HG02852 (cell line): ENCODE results near the gene ZNF546.
"Not testable (repeated sequence)": the region's sequence is repeated elsewhere in the genome, so short reads cannot be mapped to it uniquely, and the experiment has no call there.

Experiments used
- ATAC-seq: cut with Tn5 transposase; IDR thresholded peaks from one replicate; pipeline ENCODE4 v1.9.1; 2021; ENCODE audit warnings: mild to moderate bottlenecking, moderate library complexity; ENCODE audit not compliant: unreplicated experiment

ZNF546 gene

GRCh38 chr19:39996811-39997637 is at the start of gene ZNF546:
ZNF546 (plus strand) TSS chr19:39997060; CDS start chr19:39998327, 1,267 bp downstream.
- ATAC-seq = peak; percentile 91

- ATAC-seq = no peak
Observed at GRCh38 chr19:39949026-39949747, 47.7 kb upstream of the ZNF546 start.

DNA sequence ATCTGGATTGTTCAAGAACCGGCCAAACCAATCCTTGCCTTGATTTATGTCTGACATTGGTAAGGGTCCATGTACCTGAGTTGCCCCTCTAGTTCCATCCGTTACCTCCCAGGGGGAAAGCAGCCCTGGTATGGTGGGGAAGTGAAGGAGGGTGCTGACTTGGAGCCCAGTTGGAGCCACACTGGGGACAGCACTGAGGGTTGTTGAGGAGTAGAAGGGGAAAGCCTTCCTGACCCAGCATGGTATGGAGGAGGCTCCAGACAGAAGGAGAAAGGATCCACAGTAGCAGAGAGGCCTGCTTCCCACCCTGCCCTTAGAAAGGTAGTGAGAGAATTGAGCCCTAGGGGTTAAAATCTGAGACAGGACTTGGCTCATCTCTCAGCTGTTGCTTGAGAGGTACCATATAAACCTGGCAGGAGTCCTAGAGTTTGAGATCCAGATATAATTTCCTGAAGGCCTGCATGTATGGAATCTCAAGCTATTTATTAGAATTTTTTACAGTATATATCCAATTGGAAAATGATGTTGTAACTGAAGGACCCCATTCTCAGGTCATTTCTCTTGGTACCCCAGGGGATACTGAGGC is 45.7 kb upstream of the ZNF546 start:
- no peak for ATAC-seq

DNA sequence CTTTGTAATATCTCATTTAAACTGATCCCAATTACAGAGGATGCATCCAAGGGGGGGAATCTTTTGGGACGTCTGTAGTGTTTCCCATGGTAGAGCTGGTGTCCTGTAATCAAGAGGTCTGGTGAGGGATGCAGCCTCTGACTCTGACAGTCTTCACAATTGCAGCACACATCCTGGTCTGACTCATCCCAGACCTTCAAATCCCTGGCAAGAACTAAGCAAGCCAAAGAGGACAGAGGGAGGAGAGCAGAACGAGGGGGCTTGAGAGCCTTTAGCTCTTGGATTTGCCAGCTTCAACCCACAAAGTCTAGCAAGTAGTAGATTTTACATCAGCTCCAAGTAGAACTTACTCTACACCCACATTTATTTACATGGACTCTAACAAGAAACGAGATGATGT is 45.2 kb upstream of the ZNF546 start:
- no peak for ATAC-seq

GRCh38 chr19:39953915-39954314 is 42.9 kb upstream of the ZNF546 start:
- ATAC-seq = no peak

- not testable (repeated sequence) for ATAC-seq
Observed at GRCh38 chr19:39957886-39958285, 39.0 kb upstream of the ZNF546 start.

- ATAC-seq = not testable (repeated sequence)
Observed at GRCh38 chr19:39958942-39959341, 37.9 kb upstream of the ZNF546 start.

- ATAC-seq = not testable (repeated sequence)
Observed at GRCh38 chr19:39959407-39959806, 37.5 kb upstream of the ZNF546 start.

- ATAC-seq = no peak
Observed at GRCh38 chr19:39963898-39964297, 33.0 kb upstream of the ZNF546 start.

DNA sequence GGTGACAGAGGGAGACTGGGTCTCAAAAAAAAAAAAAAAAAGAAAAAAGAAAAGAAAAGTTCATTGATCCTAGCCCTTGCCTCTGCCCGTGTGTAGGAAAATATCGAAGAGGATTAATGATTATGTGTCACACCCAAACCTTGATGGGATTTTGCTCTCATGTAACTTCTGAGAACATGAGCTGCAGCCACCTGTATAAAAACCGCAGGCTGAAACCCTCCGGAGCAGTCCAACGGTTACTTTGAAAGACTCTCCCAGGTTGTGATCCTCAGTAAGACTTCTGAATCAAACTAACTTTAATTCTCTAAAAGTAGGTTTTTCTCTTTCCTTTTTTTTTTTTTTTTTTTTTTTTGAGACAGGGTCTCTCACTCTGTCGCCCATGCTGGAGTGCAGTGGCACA is 30.2 kb upstream of the ZNF546 start:
- ATAC-seq = no peak

- ATAC-seq = no peak
Observed at GRCh38 chr19:39967561-39967960, 29.3 kb upstream of the ZNF546 start.

DNA sequence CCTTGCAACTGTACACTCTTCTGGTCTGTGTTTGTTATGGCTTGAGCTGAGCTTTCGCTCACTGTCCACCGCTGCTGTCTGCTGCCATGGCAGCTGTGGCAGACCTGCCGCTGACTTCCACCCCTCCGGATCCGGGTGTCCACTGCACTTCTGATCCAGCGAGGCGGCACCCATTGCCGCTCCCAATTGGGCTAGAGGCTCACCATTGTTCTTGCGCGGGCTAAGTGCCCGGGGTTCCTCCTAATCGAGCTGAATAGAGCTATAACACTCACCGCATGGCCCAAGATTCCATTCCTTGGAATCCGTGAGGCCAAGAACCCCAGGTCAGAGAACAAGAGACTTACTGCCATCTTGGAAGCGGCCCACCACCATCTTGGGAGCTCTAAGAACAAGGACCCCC is 28.1 kb upstream of the ZNF546 start:
- ATAC-seq = no peak

DNA sequence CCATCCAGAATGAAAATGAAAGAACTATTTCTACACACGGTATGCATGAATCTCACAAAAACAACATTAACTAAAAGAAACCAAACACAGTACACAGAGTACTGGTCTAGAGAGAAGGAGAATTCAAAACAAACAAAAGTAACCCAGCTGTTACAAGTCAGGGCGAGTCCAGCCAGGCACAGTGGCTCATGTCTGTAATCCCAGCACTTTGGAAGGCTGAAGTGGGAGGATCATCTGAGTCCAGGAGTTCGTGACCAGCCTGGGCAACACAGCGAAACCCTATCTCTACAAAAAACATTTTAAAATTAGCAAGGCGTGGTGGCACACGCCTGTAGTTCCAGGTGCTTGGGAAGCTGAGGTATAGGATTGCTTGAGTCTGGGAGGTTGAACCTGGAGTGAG is 27.6 kb upstream of the ZNF546 start:
- ATAC-seq = no peak

DNA sequence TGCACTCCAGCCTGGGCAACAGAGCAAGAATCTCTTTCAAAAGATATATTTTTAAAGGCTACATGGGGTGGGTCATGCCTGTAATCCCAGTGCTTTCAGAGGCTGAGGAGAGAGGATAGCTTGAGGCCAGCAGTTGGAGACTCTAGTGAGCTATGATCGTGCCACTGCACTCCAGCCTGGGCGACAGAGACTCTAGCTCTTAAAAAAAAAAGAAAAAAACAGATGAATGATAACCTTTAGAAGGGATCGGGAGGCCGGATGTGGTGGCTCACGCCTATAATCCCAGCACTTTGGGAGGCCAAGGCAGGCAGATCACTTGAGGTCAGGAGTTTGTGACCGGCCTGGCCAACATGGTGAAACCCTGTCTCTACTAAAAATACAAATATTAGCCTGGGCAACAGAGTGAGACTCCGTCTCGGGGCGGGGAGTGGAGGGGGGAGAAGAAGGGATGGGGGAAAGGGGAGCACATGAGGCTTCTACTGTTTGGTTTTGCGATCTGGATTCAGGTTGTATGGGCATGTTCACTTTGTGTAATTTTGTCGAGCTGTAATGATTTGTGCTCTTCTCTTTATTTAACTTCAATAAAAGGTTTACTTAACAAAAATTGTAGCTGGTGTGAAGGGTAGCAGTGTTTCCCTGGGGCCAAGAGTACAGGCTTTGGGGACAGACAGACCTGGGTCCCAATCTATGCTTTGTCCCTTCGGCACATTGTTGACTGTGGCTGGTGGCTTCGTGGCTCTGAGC is 27.0 kb upstream of the ZNF546 start:
- ATAC-seq = no peak

DNA sequence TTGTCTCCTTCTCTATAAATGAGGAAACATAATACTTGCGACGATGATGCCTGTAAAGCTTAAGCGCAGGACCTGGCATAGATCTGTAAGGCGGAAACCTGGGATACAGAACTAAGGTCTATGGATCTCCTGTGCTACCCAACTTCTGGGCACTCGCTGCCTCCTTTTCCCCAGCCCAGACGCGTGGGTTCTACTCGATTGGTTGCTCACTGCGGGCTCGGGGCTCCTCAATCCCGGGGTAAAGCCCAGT is 26.5 kb upstream of the ZNF546 start:
- ATAC-seq = no peak

DNA sequence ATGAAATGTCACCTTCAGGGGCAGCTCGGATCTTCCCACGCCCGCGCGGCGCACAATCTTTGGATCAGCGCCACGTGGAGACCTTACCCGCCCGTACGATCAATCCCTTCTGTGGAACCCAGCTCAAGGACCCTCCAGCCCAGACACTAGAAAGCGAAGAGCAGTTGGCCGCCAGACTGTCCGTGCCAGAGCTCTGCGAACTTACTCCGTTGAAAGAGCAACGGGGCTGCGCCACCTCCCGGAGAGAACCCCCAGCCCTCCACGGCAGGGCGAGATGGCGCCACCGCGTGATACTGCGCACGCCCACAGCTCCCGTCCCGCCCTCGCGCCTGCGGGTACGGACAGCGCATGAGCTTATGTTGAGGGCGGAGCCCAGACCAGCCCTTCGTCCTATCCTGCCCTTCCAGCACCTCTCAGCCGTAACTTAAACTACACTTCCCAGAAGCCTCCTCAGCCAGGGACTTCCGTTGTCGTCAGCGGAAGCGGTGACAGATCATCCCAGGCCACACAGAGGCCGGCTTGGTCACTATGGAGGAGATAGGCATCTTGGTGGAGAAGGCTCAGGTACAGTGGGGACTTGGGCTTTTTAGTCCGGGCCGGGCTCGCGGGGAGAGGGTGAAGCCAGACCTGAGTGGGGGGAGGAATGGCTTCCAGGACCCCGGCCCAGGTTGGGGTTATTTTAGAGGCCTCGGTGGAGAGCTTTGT is 26.0 kb upstream of the ZNF546 start, which contains the start of gene PSMC4:
Gene PSMC4 (plus strand): TSS at position 491 of the 705 bp plus-strand sequence. CDS start 38 bp downstream, at position 529.
- peak; percentile 95 for ATAC-seq

DNA sequence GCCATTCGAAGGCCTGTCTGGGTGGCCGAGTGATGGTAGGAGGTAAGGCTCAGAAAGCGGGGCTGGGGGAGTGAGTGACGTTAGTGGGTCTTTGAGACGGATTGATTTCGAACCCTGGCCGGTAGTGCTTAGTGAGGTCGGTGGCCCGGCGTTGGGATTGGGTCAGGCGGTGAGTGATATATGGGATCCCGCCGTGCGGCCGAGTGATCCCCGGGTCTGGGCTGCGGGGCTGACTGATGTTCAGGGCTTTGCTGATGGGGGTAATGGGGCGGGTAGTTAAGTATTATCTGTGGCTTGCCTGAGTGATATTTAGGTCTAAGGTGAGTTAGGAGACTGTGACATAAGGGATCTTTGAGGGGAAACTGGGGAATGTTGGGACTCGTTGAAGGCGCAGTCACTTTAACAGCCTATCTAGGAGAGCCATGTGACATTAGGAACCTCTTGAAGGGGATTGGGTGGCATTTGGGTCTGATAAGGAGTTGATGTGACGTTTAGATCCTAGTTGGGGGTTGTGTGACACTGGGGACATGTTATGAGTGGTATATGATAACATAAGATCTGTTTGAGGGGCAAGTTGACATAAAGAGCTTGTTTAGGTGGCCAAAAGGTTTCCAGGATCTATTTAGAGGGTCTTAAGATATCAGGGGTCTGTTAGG is 25.4 kb upstream of the ZNF546 start:
- peak; percentile 4 for ATAC-seq

GRCh38 chr19:39974377-39975155 is 22.3 kb upstream of the ZNF546 start:
- ATAC-seq = no peak

GRCh38 chr19:39982883-39983282 is 14.0 kb upstream of the ZNF546 start:
- ATAC-seq = no peak
